Progenitor cell of endocrine pancreas (in vitro differentiated cells): Measurements from ENCODE around the gene ADAMTS2. TPM values are rescaled to one million over a fixed set of nuclear protein-coding genes. Genes with fewer than 3 reads are reported as not detected.

Experiments used
- DNase-seq: peaks from one replicate; pipeline ENCODE4 v3.0.0; 2021; ENCODE audit warnings: low spot score; ENCODE audit not compliant: unreplicated experiment
- H3K27ac Mint-ChIP-seq: 2 replicates; pipeline ENCODE4 v1.8.0; 2021; ENCODE audit warnings: mild to moderate bottlenecking, moderate library complexity, mixed read lengths
- H3K27me3 Mint-ChIP-seq: 2 replicates; pipeline ENCODE4 v1.8.0; 2021; ENCODE audit warnings: mixed read lengths
- H3K36me3 Mint-ChIP-seq: 2 replicates; pipeline ENCODE4 v1.8.0; 2022; ENCODE audit warnings: mixed read lengths; ENCODE audit not compliant: insufficient read depth
- H3K4me1 Mint-ChIP-seq: 2 replicates; pipeline ENCODE4 v1.8.0; 2021; ENCODE audit warnings: low read depth, mixed read lengths
- H3K4me3 Mint-ChIP-seq: 2 replicates; pipeline ENCODE4 v1.8.0; 2021; ENCODE audit warnings: low read depth, mild to moderate bottlenecking, moderate library complexity, mixed read lengths
- H3K9me3 Mint-ChIP-seq: 2 replicates; pipeline ENCODE4 v1.8.0; 2021; ENCODE audit warnings: low read depth, mixed read lengths
- total RNA-seq: library from RNA; stranded (reverse); gene quantifications from 2 replicates; pipeline ENCODE4 v1.2.1, GENCODE V29; 2021
- TF ChIP-seq, protein P1 (sequence below): fragments of 200-600 bp; sonication (generic); IDR thresholded peaks from one replicate; pipeline ENCODE4 v1.5.0; 2021; ENCODE audit warnings: antibody characterized with exemption, mild to moderate bottlenecking; ENCODE audit not compliant: unreplicated experiment

ADAMTS2 gene
- total RNA-seq, 1 donor from 2014 or later: 2.5 TPM

DNA sequence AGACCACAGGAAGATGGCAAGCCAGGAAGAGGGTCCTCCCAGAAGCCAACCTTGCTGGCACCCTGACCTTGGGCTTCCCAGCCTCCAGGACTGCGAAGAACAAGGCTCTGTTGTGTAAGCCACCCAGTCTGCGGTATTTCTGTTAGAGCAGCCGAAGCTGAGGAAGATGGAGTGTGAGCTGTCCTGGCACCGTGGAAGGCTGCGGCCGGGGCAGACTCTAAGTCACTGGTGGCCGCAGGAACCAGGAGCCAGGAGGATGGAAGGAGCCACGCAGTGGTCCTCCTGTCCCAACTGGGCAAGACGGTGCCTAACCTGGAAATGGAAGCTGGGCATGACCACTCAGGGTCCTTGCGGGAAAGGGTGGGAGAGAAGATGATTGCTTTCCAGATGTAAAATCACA, 196.0 kb downstream of the ADAMTS2 start:
- Mint-ChIP-seq H3K4me1 (no peaks in the 10 kb centered on the region), H3K36me3 (no peaks in the 10 kb centered on the region), H3K9me3 (no peaks in the 10 kb centered on the region), H3K4me3 (no peak overlapping the region), H3K27me3 (peaks cover 20% of the 10 kb centered on the region), H3K27ac (no peak overlapping the region)
- no peak for DNase-seq
- TF ChIP-seq, protein P1, sequence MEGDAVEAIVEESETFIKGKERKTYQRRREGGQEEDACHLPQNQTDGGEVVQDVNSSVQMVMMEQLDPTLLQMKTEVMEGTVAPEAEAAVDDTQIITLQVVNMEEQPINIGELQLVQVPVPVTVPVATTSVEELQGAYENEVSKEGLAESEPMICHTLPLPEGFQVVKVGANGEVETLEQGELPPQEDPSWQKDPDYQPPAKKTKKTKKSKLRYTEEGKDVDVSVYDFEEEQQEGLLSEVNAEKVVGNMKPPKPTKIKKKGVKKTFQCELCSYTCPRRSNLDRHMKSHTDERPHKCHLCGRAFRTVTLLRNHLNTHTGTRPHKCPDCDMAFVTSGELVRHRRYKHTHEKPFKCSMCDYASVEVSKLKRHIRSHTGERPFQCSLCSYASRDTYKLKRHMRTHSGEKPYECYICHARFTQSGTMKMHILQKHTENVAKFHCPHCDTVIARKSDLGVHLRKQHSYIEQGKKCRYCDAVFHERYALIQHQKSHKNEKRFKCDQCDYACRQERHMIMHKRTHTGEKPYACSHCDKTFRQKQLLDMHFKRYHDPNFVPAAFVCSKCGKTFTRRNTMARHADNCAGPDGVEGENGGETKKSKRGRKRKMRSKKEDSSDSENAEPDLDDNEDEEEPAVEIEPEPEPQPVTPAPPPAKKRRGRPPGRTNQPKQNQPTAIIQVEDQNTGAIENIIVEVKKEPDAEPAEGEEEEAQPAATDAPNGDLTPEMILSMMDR: no peak

DNA sequence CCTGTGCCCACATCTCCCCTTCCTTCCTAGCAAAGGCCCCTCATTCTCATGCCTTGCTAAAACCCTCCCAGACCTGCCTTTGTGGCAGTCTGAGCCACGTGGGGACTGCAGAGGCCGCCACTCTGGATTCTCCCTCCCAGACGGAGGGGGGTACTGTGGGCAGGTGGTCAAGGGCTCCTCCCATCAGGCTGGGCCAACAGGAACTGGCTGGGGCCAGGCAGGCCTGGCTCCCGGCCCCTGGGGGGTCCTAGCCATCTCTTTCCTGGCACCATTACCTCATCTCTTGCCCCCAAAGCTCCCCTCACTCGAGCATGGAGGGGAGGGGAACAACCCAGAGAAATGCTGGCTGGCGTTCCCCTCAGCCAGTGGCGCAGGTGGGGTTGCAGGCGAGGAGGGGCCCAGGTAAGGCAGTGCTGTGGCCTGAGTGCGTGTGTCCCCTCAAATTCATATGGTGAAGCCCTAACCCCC, 196.5 kb downstream of the ADAMTS2 start:
- Mint-ChIP-seq H3K36me3 (no peaks in the 10 kb centered on the region), H3K27ac (no peak overlapping the region), H3K27me3 (peaks cover 21% of the 10 kb centered on the region), H3K4me3 (no peak overlapping the region), H3K4me1 (no peaks in the 10 kb centered on the region), H3K9me3 (no peaks in the 10 kb centered on the region)
- TF ChIP-seq, protein P1: no peak
- no peak for DNase-seq

DNA sequence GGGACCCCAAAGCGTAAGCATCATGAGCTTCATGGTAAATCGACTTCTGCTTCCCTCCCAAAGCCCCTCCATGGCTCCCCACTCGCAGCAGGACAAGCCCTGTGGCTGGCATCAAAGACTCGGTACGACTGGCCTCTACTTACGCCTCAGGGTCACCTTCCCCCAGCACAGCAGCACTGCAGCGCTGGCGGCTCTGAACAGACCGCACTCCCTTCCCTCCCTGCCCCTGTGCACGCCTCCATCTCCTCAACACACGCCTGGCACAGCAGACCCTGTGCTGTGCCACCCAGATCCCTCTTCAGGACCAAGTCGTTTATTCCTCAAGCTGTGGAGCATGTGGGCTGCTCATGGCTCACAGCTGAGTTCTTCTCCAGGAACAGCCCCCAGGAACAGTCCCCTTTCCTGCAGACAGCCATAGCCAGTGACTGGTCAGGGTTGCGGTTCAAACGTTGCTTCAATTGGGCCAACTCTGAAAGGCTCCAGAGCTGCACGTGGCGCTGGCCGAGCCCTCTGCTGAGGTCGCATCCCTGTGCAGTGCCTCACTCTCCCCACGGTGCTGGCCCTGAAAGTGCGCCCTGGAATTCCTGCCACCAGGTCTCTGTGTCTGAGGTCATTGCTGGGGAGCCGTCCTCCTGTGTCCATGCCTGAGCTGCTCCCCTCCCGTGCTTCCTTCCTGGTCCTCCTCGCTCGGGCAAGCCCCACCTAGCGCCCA, 197.1 kb downstream of the ADAMTS2 start:
- H3K27ac Mint-ChIP-seq: no peak overlapping the region
- no peaks in the 10 kb centered on the region for H3K36me3 Mint-ChIP-seq
- DNase-seq: no peak
- H3K4me1 Mint-ChIP-seq: no peaks in the 10 kb centered on the region
- no peaks in the 10 kb centered on the region for H3K9me3 Mint-ChIP-seq
- TF ChIP-seq, protein P1: no peak
- H3K4me3 Mint-ChIP-seq: no peak overlapping the region
- peaks cover 21% of the 10 kb centered on the region for H3K27me3 Mint-ChIP-seq

DNA sequence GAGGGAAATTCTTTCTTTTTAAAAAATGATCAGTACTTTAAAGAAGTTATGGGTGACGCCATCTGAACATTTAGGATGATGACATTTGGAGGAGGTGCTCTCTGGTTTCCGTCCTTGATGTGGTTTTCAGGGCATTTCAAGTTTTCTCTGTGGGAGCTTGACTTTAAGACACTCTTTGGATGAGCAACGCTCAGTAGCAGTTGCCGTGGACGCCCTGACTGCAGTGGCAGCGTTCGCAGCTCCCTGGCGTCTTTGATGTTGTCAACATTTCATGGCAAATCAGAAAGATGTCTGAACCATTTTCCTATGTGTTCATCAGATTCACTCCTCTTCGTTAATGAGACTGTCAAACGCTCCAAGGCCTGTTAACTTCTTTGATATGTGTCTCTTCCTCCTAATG, 199.0 kb downstream of the ADAMTS2 start:
- Mint-ChIP-seq H3K36me3 (no peaks in the 10 kb centered on the region), H3K27ac (no peak overlapping the region), H3K4me1 (peaks cover 6% of the 10 kb centered on the region), H3K9me3 (no peaks in the 10 kb centered on the region), H3K4me3 (no peak overlapping the region), H3K27me3 (peaks cover 21% of the 10 kb centered on the region)
- no peak for DNase-seq
- TF ChIP-seq, protein P1: no peak

DNA sequence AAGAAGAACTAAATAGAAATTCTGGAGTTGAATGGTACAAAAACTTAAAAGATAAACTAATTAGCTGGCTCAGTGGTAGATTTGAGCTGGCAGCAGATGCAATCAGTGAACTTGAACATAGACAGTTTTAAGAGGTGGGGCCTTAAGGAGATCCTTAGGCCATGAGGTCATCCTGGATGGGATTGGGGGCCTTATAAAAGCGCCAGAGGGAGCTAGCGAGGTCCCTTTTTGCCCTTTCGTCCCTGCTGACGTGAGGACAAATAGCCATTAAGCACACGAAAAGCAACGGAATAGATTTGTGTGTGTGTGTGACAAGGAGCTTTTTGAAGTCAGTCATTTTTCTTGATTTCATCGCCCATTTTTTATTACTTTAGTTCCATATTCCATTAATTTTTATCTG, 201.8 kb downstream of the ADAMTS2 start:
- Mint-ChIP-seq H3K27ac (no peak overlapping the region), H3K27me3 (peaks cover 13% of the 10 kb centered on the region), H3K4me3 (no peak overlapping the region), H3K4me1 (peaks cover 7% of the 10 kb centered on the region), H3K36me3 (no peaks in the 10 kb centered on the region), H3K9me3 (no peaks in the 10 kb centered on the region)
- TF ChIP-seq, protein P1: peak; percentile 51
- no peak for DNase-seq
